Body of pancreas (tissue), 4 donors: ENCODE data around the gene TRMT61A. TPM values are rescaled to one million over a fixed set of nuclear protein-coding genes. Genes with fewer than 3 reads are reported as not detected.

Experiments
- ATAC-seq: fragments of 150-250 bp; one replicate; pipeline ENCODE4 v1.9.1; 2016
- DNase-seq, 4 donors: peaks; one replicate each; pipeline ENCODE4 v3.0.0-alpha.2; 2019
- H3K27ac ChIP-seq, 4 donors: fragments of 200-600 bp; sonication (generic); 1 replicate in 3 of 4; 2 replicates in 1 of 4; pipeline versions ENCODE4 v1.5.1 to v1.6.1; 2016 to 2019; ENCODE audit warnings: mild to moderate bottlenecking in 1 of 4, mixed read lengths in 1 of 4, moderate library complexity in 1 of 4
- H3K27me3 ChIP-seq, 2 donors: fragments of 200-600 bp; sonication (generic); one replicate each; pipeline ENCODE4 v1.6.0; 2016; ENCODE audit warnings: mild to moderate bottlenecking in 1 of 2
- H3K36me3 ChIP-seq, 2 donors: fragments of 200-600 bp; sonication (generic); replicated peaks in 1 of 2; 2 replicates each; pipeline ENCODE4 v1.5.1; 2016; ENCODE audit warnings: low read depth in 2 of 2; ENCODE audit not compliant: insufficient read depth in 1 of 2
- H3K4me1 ChIP-seq: fragments of 200-600 bp; sonication (generic); one replicate; pipeline ENCODE4 v1.6.0; 2016
- H3K4me3 ChIP-seq, 2 donors: fragments of 200-600 bp; sonication (generic); 1 replicate in 1 of 2; 2 replicates in 1 of 2; pipeline ENCODE4 v1.5.1; 2016 to 2019
- H3K9me3 ChIP-seq, 3 donors: fragments of 200-600 bp; sonication (generic); 1 replicate in 2 of 3; 2 replicates in 1 of 3; pipeline ENCODE4 v1.5.1; 2016
- CTCF ChIP-seq, 7 experiments: fragments of 450-650 bp in 4 of 7; fragments of 200-600 bp in 3 of 7; sonication (generic) in 3 of 7; IDR thresholded peaks; one replicate each; pipeline ENCODE4 v1.5.1; 2016 to 2019; ENCODE audit warnings: antibody characterized with exemption in 7 of 7
- POLR2A ChIP-seq, 3 donors: fragments of 450-650 bp; IDR thresholded peaks; one replicate each; pipeline ENCODE4 v1.6.1; 2016; ENCODE audit warnings: antibody characterized with exemption in 3 of 3, mild to moderate bottlenecking in 2 of 3
- WGBS, 2 donors: methylation state at CpG; one replicate each; pipeline ENCODE4 v1.1.5; 2017; 5-methylcytosine and 5-hydroxymethylcytosine counted together
- intact Hi-C: fragments of 100-400 bp; cut with DNase I; formaldehyde crosslinking; loops from one replicate; pipeline ENCODE4 v1.15.1; 2023
- total RNA-seq, 2 donors: library from RNA; depleted of rRNA; stranded (reverse); fragments of >200 nt; gene quantifications; one replicate each; pipeline ENCODE4 v1.1.0, GENCODE V29; 2016

The TRMT61A gene
- total RNA-seq, 2 donors from 2014 or later: 7.9 to 10.4 TPM

GRCh38 chr14:103551338-103551762 lies 22.4 kb downstream of the TRMT61A start:
- H3K9me3 ChIP-seq: no peaks in the 10 kb centered on the region
- TF ChIP-seq CTCF (IDR thresholded peaks at IDR 0.05) (no peak), POLR2A (IDR thresholded peaks at IDR 0.05) (no peak)
- intact Hi-C loops: loop anchor here (5.0 kb wide), 1 partner anchor 34 kb away; no protein-coding TSS in a partner anchor
- H3K4me1 ChIP-seq: peaks cover 20% of the 10 kb centered on the region
- DNase-seq (peak in 1 of 4 donors; percentile 50), ATAC-seq (peak; percentile 22)
- WGBS, 2 donors: 77 to 80% methylated on average over 15 to 17 of the region's 17 CpGs
- no peaks in the 10 kb centered on the region for H3K36me3 ChIP-seq
- H3K27me3 ChIP-seq: no peaks in the 10 kb centered on the region
- peak overlapping the region in 2 of 4 donors; percentile 71 to 81 for H3K27ac ChIP-seq
- H3K4me3 ChIP-seq: no peak overlapping the region

- no peaks in the 10 kb centered on the region for H3K9me3 ChIP-seq
- intact Hi-C loops: loop anchor here (5.0 kb wide), 1 partner anchor 35 kb away; no protein-coding TSS in a partner anchor
- peak in 2 of 4 donors; percentile 19 to 22 for DNase-seq
- peak overlapping the region in 1 of 4 donors; percentile 81 for H3K27ac ChIP-seq
- no peak overlapping the region for H3K4me3 ChIP-seq
- TF ChIP-seq POLR2A (IDR thresholded peaks at IDR 0.05) (no peak), CTCF (IDR thresholded peaks at IDR 0.05) (no peak)
- no peaks in the 10 kb centered on the region for H3K27me3 ChIP-seq
- H3K4me1 ChIP-seq: peaks cover 24% of the 10 kb centered on the region
- no peaks in the 10 kb centered on the region for H3K36me3 ChIP-seq
- peak; percentile 4 for ATAC-seq
- WGBS, 2 donors: 72 to 85% methylated on average over 15 to 18 of the region's 18 CpGs
Measured at GRCh38 chr14:103552011-103552845, 23.2 kb downstream of the TRMT61A start.

GRCh38 chr14:103552846-103553210 lies 23.8 kb downstream of the TRMT61A start:
- no peaks in the 10 kb centered on the region for H3K27me3 ChIP-seq
- intact Hi-C loops: loop anchor here (5.0 kb wide), 1 partner anchor 36 kb away; no protein-coding TSS in a partner anchor
- no peaks in the 10 kb centered on the region for H3K9me3 ChIP-seq
- H3K4me1 ChIP-seq: peaks cover 30% of the 10 kb centered on the region
- H3K36me3 ChIP-seq: no peaks in the 10 kb centered on the region
- ATAC-seq (no peak), DNase-seq (no peak)
- H3K4me3 ChIP-seq: no peak overlapping the region
- 89 to 91% methylated on average over 11 of the region's 11 CpGs for WGBS, 2 donors
- TF ChIP-seq POLR2A (IDR thresholded peaks at IDR 0.05): no peak
- TF ChIP-seq CTCF (IDR thresholded peaks at IDR 0.05): no peak
- H3K27ac ChIP-seq: no peak overlapping the region

GRCh38 chr14:103555559-103556337 lies 26.8 kb downstream of the TRMT61A start:
- WGBS, 2 donors: 83 to 85% methylated on average over 13 to 15 of the region's 15 CpGs
- Histone ChIP-seq H3K4me1 (peaks cover 41% of the 10 kb centered on the region), H3K27ac (no peak overlapping the region), H3K4me3 (no peak overlapping the region), H3K27me3 (no peaks in the 10 kb centered on the region), H3K36me3 (peaks cover 0 to 3% of the 10 kb centered on the region in 2 donors), H3K9me3 (no peaks in the 10 kb centered on the region)
- intact Hi-C loops: no loop called here
- no peak for DNase-seq
- no peak for ATAC-seq
- TF ChIP-seq POLR2A (IDR thresholded peaks at IDR 0.05): no peak
- no peak for TF ChIP-seq CTCF (IDR thresholded peaks at IDR 0.05)
